ENCODE measurements around the gene C5orf15. TPM values are rescaled to one million over a fixed set of nuclear protein-coding genes. Genes with fewer than 3 reads are reported as not detected.
"Not testable (repeated sequence)": the region's sequence is repeated elsewhere in the genome, so short reads cannot be mapped to it uniquely, and the experiment has no call there.

C5orf15 gene
- total RNA-seq, 1 experiment from 2014 or later = 63.2 TPM

GRCh38 chr5:133978943-133979342, 10.5 kb upstream of the C5orf15 start:
- Histone ChIP-seq H3K4me3 (ENCODE audit: low read depth in 2 of 2, low read length in 2 of 2) (no peak overlapping the region), H3K27me3 (ENCODE audit: control insufficient read depth, insufficient read depth, low read length) (no peaks in the 10 kb centered on the region), H3K4me1 (ENCODE audit: control insufficient read depth, insufficient read depth, low read length) (peaks cover 2% of the 10 kb centered on the region; the same call in 1 of the 2 replicates), H3K27ac (ENCODE audit: low read length) (no peak overlapping the region), H3K36me3 (ENCODE audit: control insufficient read depth, insufficient read depth, low read length) (peaks cover 17% of the 10 kb centered on the region), H3K9me3 (ENCODE audit: control insufficient read depth, insufficient read depth, low read depth, low read length) (no peaks in the 10 kb centered on the region)
- in situ Hi-C loops (cut with HindIII; ENCODE audit: low pct_unique_long_range_greater_than_20kb, low sequenced_read_pairs) (no loop called here), intact Hi-C loops (cut with micrococcal nuclease; ENCODE audit: unreplicated experiment) (no loop called here)
- TF ChIP-seq SIN3A (IDR thresholded peaks at IDR 0.05; ENCODE audit: borderline replicate concordance, insufficient read depth, low read depth, low read length) = no peak
- no peak for ATAC-seq
- no peak for DNase-seq (ENCODE audit: low read depth, low spot score)
- ChIA-PET CTCF (interaction anchor here (0.8 to 1.9 kb wide), 2 partner anchors 18 to 20 kb away, joined by 5 read pairs; no protein-coding TSS in a partner anchor), POLR2A (no interaction called here)
- no TSS peak for BruUV-seq (replicated peaks)

GRCh38 chr5:133977858-133978257, 9.4 kb upstream of the C5orf15 start:
- no peak overlapping the region for H3K27ac ChIP-seq (ENCODE audit: low read length)
- BruUV-seq (replicated peaks) = no TSS peak
- H3K4me3 ChIP-seq (ENCODE audit: low read depth in 2 of 2, low read length in 2 of 2) = no peak overlapping the region
- H3K9me3 ChIP-seq (ENCODE audit: control insufficient read depth, insufficient read depth, low read depth, low read length) = no peaks in the 10 kb centered on the region
- H3K4me1 ChIP-seq (ENCODE audit: control insufficient read depth, insufficient read depth, low read length) = peaks cover 2% of the 10 kb centered on the region; the same call in 1 of the 2 replicates
- in situ Hi-C loops (cut with HindIII; ENCODE audit: low pct_unique_long_range_greater_than_20kb, low sequenced_read_pairs) = no loop called here
- no peaks in the 10 kb centered on the region for H3K27me3 ChIP-seq (ENCODE audit: control insufficient read depth, insufficient read depth, low read length)
- ATAC-seq (no peak), DNase-seq (ENCODE audit: low read depth, low spot score) (no peak)
- CTCF ChIA-PET = no interaction called here
- H3K36me3 ChIP-seq (ENCODE audit: control insufficient read depth, insufficient read depth, low read length) = peaks cover 22% of the 10 kb centered on the region
- intact Hi-C loops (cut with micrococcal nuclease; ENCODE audit: unreplicated experiment) = no loop called here
- POLR2A ChIA-PET = no interaction called here
- no peak for TF ChIP-seq REST (IDR thresholded peaks at IDR 0.05; ENCODE audit: insufficient read depth in 1 of 2, low read depth in 2 of 2, low read length in 1 of 2)
- TF ChIP-seq SIN3A (IDR thresholded peaks at IDR 0.05; ENCODE audit: borderline replicate concordance, insufficient read depth, low read depth, low read length) = no peak
- TF ChIP-seq TCF7L2 (IDR thresholded peaks at IDR 0.05; ENCODE audit: low read depth, low read length) = no peak
- TF ChIP-seq POLR2AphosphoS5 (IDR thresholded peaks at IDR 0.05; ENCODE audit: low read depth, low read length) = 0 out of 2 replicates have a peak, but pooled peaks have one; percentile 0
- no peak for TF ChIP-seq CTCF (IDR thresholded peaks at IDR 0.05)

GRCh38 chr5:133977161-133977787, 8.8 kb upstream of the C5orf15 start:
- CTCF ChIA-PET = no interaction called here
- Histone ChIP-seq H3K27ac (ENCODE audit: low read length) (no peak overlapping the region), H3K9me3 (ENCODE audit: control insufficient read depth, insufficient read depth, low read depth, low read length) (no peaks in the 10 kb centered on the region), H3K36me3 (ENCODE audit: control insufficient read depth, insufficient read depth, low read length) (peaks cover 23% of the 10 kb centered on the region), H3K27me3 (ENCODE audit: control insufficient read depth, insufficient read depth, low read length) (no peaks in the 10 kb centered on the region), H3K4me1 (ENCODE audit: control insufficient read depth, insufficient read depth, low read length) (peaks cover 2% of the 10 kb centered on the region; the same call in 1 of the 2 replicates), H3K4me3 (ENCODE audit: low read depth in 2 of 2, low read length in 2 of 2) (no peak overlapping the region)
- no TSS peak for BruUV-seq (replicated peaks)
- POLR2A ChIA-PET = no interaction called here
- ATAC-seq (no peak), DNase-seq (ENCODE audit: low read depth, low spot score) (no peak)
- intact Hi-C loops (cut with micrococcal nuclease; ENCODE audit: unreplicated experiment) (no loop called here), in situ Hi-C loops (cut with HindIII; ENCODE audit: low pct_unique_long_range_greater_than_20kb, low sequenced_read_pairs) (no loop called here)
- TF ChIP-seq POLR2AphosphoS5 (IDR thresholded peaks at IDR 0.05; ENCODE audit: low read depth, low read length) (no peak), CTCF (IDR thresholded peaks at IDR 0.05) (no peak)

- H3K4me1 ChIP-seq (ENCODE audit: control insufficient read depth, insufficient read depth, low read length); ATAC-seq; H3K27ac ChIP-seq (ENCODE audit: low read length); DNase-seq (ENCODE audit: low read depth, low spot score); in situ Hi-C loops (cut with HindIII; ENCODE audit: low pct_unique_long_range_greater_than_20kb, low sequenced_read_pairs); POLR2A ChIA-PET; H3K4me3 ChIP-seq (ENCODE audit: low read depth in 2 of 2, low read length in 2 of 2); H3K9me3 ChIP-seq (ENCODE audit: control insufficient read depth, insufficient read depth, low read depth, low read length); intact Hi-C loops (cut with micrococcal nuclease; ENCODE audit: unreplicated experiment); H3K27me3 ChIP-seq (ENCODE audit: control insufficient read depth, insufficient read depth, low read length); BruUV-seq (replicated peaks); CTCF ChIA-PET: not testable (repeated sequence)
- peaks cover 14% of the 10 kb centered on the region for H3K36me3 ChIP-seq (ENCODE audit: control insufficient read depth, insufficient read depth, low read length)
Measured at GRCh38 chr5:133975546-133975945, 7.1 kb upstream of the C5orf15 start.
